HG03280 (cell line): ENCODE results near the gene NOX3.
"Not testable (repeated sequence)": the region's sequence is repeated elsewhere in the genome, so short reads cannot be mapped to it uniquely, and the experiment has no call there.

Experiments used
- ATAC-seq: cut with Tn5 transposase; IDR thresholded peaks from one replicate; pipeline ENCODE4 v1.9.1; 2021; ENCODE audit warnings: mild to moderate bottlenecking, moderate library complexity; ENCODE audit not compliant: unreplicated experiment

The NOX3 gene

GRCh38 chr6:155470979-155471616 lies 15.5 kb upstream of the NOX3 start:
- not testable (repeated sequence) for ATAC-seq

GRCh38 chr6:155468543-155468942 lies 12.9 kb upstream of the NOX3 start:
- not testable (repeated sequence) for ATAC-seq

- no peak for ATAC-seq
These were observed 10.9 kb upstream of the NOX3 start for GRCh38 chr6:155466539-155466938.

- ATAC-seq, result no peak
These were observed 5.9 kb upstream of the NOX3 start for GRCh38 chr6:155461556-155461955.

- no peak for ATAC-seq
These were observed 1.2 kb downstream of the NOX3 start for GRCh38 chr6:155454471-155454870.

- no peak for ATAC-seq
These were observed 1.6 kb downstream of the NOX3 start for GRCh38 chr6:155454008-155454407.

GRCh38 chr6:155452576-155452975 lies 3.1 kb downstream of the NOX3 start:
- ATAC-seq, result no peak

GRCh38 chr6:155451530-155451929 lies 4.1 kb downstream of the NOX3 start:
- not testable (repeated sequence) for ATAC-seq

GRCh38 chr6:155450240-155450581 lies 5.4 kb downstream of the NOX3 start:
- ATAC-seq, result no peak

GRCh38 chr6:155449450-155450239 lies 6.0 kb downstream of the NOX3 start:
- ATAC-seq, result no peak

- no peak for ATAC-seq
These were observed 6.8 kb downstream of the NOX3 start for GRCh38 chr6:155448668-155449449.

GRCh38 chr6:155447949-155448348 lies 7.7 kb downstream of the NOX3 start:
- no peak for ATAC-seq

GRCh38 chr6:155444952-155445903 lies 10.4 kb downstream of the NOX3 start:
- no peak for ATAC-seq

GRCh38 chr6:155444120-155444917 lies 11.3 kb downstream of the NOX3 start:
- no peak for ATAC-seq

- ATAC-seq, result no peak
These were observed 12.5 kb downstream of the NOX3 start for GRCh38 chr6:155443168-155443567.

- no peak for ATAC-seq
These were observed 13.1 kb downstream of the NOX3 start for GRCh38 chr6:155442562-155442961.

- ATAC-seq, result no peak
These were observed 14.6 kb downstream of the NOX3 start for GRCh38 chr6:155441112-155441465.

- no peak for ATAC-seq
These were observed 15.1 kb downstream of the NOX3 start for GRCh38 chr6:155440398-155441111.

- ATAC-seq, result no peak
These were observed 16.3 kb downstream of the NOX3 start for GRCh38 chr6:155439376-155439775.
